ENCODE results near the gene CYP4F11.
"Not testable (repeated sequence)": the region's sequence is repeated elsewhere in the genome, so short reads cannot be mapped to it uniquely, and the experiment has no call there.

The CYP4F11 gene

GRCh38 chr19:15874821-15875474, 59.4 kb downstream of the CYP4F11 start:
- TF ChIP-seq POLR2A (IDR thresholded peaks at IDR 0.05; ENCODE audit: low read length) (no peak), GATA1 (IDR thresholded peaks at IDR 0.05; ENCODE audit: low read depth, low read length) (no peak)

GRCh38 chr19:15873771-15874170, 60.6 kb downstream of the CYP4F11 start:
- not testable (repeated sequence) for DNase-seq

More at GRCh38 chr19:15874821-15875474, 59.4 kb downstream of the CYP4F11 start:
- DNase-seq = no peak

- TF ChIP-seq POLR2A (IDR thresholded peaks at IDR 0.05; ENCODE audit: low read length) = no peak
- TF ChIP-seq GATA1 (IDR thresholded peaks at IDR 0.05; ENCODE audit: low read depth, low read length) = no peak
- DNase-seq = no peak
Observed at GRCh38 chr19:15871570-15871969, 62.8 kb downstream of the CYP4F11 start.

- no peak for TF ChIP-seq POLR2A (IDR thresholded peaks at IDR 0.05; ENCODE audit: low read length)
- no peak for TF ChIP-seq GATA1 (IDR thresholded peaks at IDR 0.05; ENCODE audit: low read depth, low read length)
- DNase-seq = no peak
Observed at GRCh38 chr19:15869873-15870272, 64.5 kb downstream of the CYP4F11 start.

DNA sequence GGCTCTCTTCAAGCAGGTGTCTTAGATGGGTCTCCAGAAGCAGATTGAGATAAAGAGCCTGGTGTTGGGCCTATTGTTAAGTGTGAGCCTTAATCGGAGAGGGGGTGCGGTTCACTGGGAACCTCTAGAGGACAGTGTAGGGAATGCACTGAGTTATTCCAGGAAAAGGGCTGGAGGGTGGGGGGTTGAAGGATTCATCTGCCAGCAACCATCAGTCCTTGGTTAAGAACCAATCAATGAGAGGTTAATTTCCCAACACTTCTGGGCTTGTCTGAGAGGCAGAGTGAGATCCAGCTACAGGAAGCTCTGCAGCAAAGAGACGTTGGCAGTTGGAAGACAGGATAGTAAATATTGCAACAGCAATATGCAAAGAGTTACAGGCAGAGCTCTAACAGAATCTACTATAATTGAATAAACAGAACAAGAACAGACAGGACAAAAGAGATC, 65.2 kb downstream of the CYP4F11 start:
- TF ChIP-seq GATA1 (IDR thresholded peaks at IDR 0.05; ENCODE audit: low read depth, low read length) = no peak
- TF ChIP-seq POLR2A (IDR thresholded peaks at IDR 0.05; ENCODE audit: low read length) = no peak
- DNase-seq = peak; percentile 40 to 52

- DNase-seq = no peak
Observed at GRCh38 chr19:15866636-15867035, 67.7 kb downstream of the CYP4F11 start.

GRCh38 chr19:15864824-15865223, 69.5 kb downstream of the CYP4F11 start:
- DNase-seq = no peak
- TF ChIP-seq POLR2A (IDR thresholded peaks at IDR 0.05; ENCODE audit: low read length) = no peak

More at GRCh38 chr19:15866636-15867035, 67.7 kb downstream of the CYP4F11 start:
- TF ChIP-seq GATA1 (IDR thresholded peaks at IDR 0.05; ENCODE audit: low read depth, low read length) (no peak), POLR2A (IDR thresholded peaks at IDR 0.05; ENCODE audit: low read length) (no peak)

GRCh38 chr19:15863272-15863671, 71.1 kb downstream of the CYP4F11 start:
- no peak for DNase-seq
- no peak for TF ChIP-seq GATA1 (IDR thresholded peaks at IDR 0.05; ENCODE audit: low read depth, low read length)
- TF ChIP-seq POLR2A (IDR thresholded peaks at IDR 0.05; ENCODE audit: low read length) = no peak

DNA sequence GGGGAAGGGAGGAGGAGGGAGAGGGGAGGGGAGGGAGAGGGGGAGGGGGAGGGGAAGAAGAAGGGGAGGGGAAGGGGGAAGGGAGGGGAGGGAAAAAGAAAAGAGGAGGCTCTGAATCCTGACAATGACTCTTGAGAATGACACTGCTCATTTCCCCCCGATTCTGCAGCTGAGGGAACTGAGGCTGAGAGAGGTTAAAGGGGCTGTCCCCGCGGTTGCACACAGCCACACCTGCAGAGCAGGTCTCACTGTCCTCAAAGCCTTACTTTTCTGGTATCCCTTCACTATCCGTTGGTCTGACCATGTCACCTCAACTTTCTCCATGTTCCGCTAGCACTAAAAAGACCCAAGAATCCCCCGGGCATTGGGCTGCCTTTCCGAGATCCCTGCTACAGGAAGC, 71.9 kb downstream of the CYP4F11 start:
- no peak for DNase-seq
- no peak for TF ChIP-seq GATA1 (IDR thresholded peaks at IDR 0.05; ENCODE audit: low read depth, low read length)
- TF ChIP-seq POLR2A (IDR thresholded peaks at IDR 0.05; ENCODE audit: low read length) = no peak
